ENCODE measurements around the gene MAP3K19.

GRCh38 chr2:134936691-134937090 is 110.6 kb downstream of the MAP3K19 start:
- TF ChIP-seq CTCF (IDR thresholded peaks at IDR 0.05; ENCODE audit: poor library complexity) (no peak), EZH2 (IDR thresholded peaks at IDR 0.05; ENCODE audit: borderline replicate concordance) (no peak)

All from hepatocyte (in vitro differentiated cells).